HG02763 (cell line): ENCODE data around the gene OTP.

Experiments
- ATAC-seq: cut with Tn5 transposase; IDR thresholded peaks from one replicate; pipeline ENCODE4 v1.9.1; 2021; ENCODE audit warnings: mild to moderate bottlenecking, moderate library complexity; ENCODE audit not compliant: unreplicated experiment

The OTP gene

DNA sequence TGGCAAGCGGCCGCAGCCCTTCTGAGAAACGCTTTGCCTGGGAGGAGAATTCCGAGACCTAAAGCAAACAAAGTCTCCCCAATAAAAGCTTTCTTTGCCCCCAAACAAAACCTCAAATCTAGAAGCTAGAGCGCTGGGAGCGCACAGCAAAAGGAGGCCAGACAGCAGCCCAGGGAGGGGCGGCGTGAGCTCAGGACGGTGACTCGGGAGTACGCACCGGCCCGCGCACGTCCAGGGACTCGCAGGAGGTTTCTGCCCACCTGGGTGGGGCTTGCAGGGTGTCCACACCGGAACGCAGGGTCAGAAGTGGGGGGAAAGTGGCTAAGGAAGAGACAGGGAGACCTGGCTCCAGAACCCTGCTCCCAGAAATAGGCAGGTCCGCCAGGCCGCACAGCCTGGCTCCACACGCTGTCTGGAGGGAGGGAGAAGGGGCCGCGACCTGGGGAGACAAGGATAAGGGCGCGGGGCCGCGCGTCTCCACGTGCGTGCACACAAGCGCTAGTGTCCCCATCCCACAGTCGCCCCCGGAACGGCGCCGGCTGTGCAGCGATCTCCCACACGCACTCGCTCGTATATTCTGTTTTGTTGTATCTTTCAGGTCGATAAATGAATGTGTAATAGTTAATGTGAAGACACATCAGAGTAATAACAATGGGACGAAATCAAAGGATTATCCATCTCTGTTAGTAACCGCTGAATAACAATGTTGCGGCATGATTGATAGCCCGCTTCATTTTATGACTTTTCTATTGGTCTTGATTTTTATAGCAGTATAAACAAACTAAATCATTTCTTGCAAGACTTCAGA is 2.3 kb upstream of the OTP start:
- no peak for ATAC-seq

DNA sequence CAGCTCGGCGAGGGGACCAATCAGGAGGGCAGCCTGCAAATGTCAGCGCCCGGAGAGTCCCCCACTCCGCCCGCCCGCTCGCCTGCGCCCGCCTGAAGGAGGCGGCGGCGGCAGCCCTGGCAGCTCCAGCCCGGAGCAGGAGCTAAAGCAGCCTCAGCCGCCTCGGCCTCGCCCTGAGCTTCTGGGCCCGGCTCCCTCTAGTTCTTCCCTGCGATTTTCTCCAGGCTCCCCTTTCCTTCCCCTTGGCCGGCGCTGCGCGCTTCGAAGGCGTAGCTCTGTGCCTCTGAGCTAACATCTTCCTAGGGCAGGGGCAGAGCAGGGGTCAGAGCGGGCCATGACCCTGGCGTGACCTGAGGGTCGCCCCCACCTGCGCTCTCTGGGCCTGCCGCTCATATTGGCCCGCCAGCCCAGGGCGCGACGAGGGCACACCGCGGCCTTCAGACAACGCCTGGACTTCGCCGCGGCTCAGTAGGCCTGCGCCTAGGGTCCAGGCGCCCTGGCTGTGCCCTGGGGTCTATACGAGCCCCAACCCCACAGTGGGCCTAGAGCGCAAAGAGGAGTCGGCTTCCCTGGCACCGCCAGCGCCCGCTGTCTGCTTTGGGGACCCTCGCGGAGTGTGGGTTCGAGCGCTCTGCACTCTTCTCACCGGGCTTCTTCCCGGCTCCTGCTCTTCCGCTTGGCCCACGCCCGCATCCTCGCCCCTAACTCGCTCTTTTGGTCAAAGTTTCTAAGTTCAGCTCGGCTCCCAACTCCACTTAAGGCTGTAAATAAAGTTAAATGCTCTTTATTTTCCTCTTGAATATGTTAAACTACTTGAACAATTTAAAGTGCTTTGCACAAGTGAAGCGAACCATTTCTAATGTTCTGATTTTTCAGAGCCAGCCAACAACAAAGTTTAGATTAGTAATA is 504 bp upstream of the OTP start:
- ATAC-seq: no peak

DNA sequence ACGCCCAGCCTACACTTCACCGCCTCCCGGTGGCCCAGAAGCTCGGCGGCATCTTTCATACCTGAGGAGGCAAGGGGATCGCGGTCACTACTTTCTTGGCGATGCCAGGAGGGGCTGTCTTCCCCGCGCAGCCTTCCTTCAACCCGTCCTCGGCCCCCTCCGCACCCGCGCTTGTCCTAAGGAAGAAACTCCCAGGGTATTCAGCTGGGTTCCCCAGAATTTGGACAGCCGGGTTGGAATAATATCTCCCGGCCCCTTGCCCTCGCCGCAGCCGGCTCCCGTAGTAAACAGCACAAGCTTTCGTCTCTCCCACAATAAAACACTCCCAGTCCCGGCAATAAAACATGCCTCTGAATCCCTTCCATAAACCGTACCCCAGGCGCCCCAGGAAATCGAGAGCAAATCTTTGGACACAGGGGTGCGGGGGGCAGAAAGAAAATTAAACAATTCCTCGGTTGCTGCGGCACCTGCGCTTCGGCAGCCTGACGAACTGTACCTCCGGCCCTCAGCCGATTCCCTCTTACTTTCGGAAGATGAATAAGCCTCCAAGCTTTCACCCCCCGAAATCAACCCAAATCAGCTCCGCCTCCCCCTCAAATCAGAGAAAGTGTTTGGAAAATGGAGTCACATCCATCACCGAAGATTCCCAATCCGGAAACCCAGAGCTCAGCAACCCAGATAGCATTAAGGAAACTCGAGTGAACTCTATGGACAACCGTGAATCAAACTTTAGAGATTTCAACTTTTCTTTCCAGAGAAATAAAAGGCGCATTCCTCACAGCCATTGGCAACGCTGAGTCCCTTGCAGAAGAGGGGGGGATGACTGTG is 1.1 kb downstream of the OTP start:
- ATAC-seq: no peak

DNA sequence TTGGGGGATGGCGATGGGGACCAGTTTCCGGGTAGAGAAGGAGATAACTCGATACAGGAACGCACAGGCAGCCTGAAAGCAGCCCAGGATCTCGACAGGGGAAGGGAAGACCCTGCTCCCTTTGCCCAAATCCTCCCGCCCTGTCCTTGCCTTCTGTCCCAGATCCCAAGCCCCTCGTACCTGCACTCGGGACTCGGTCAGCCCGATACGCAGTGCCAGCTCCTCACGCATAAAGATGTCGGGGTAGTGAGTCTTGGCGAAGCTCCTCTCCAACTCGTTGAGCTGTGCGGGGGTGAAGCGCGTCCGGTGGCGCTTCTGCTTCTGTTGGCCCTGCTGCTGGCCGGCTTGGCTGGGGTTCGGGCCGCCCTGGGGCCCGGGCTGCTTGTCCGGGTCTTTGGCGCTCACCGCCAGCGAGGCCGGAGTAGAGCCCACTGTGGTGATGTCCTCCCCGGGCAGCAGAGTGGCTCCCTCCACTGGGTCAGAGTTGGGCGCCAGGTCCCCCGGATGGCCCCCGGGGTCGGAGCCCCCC is 1.8 kb downstream of the OTP start:
- no peak for ATAC-seq

DNA sequence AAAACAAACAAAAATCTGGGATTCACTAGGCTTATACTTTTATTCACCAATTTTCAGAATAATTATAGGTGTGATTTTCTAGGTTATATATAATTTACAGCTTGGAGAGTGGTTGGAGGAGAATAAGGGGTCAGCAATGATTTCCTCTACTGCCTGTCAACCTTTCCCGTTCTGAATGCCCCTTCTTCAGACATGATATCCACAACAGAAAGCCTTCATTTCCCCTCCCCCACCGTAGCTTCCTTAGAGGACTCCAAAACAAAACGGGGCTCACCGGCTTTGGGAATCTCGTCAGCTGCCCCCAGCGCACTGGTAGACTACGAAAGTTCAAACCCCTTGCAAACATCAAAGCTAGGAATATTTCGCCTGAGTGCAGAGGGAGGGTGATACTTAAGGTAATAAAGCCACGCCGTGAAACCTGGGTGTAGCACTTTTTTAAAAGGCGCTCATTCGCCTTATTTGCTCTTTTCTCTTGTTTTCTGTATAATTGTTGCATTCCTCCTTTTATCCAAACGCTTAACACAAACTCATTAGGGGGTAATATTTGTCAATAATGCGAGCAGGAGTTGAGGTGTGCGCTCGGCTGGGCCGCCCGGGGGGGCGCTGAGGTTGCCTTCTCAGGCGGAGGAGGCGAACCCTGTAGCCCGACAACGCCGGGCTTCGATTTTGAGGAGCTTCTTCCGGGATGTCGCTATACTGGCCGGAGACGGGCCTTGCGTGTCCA is 2.4 kb downstream of the OTP start:
- no peak for ATAC-seq

DNA sequence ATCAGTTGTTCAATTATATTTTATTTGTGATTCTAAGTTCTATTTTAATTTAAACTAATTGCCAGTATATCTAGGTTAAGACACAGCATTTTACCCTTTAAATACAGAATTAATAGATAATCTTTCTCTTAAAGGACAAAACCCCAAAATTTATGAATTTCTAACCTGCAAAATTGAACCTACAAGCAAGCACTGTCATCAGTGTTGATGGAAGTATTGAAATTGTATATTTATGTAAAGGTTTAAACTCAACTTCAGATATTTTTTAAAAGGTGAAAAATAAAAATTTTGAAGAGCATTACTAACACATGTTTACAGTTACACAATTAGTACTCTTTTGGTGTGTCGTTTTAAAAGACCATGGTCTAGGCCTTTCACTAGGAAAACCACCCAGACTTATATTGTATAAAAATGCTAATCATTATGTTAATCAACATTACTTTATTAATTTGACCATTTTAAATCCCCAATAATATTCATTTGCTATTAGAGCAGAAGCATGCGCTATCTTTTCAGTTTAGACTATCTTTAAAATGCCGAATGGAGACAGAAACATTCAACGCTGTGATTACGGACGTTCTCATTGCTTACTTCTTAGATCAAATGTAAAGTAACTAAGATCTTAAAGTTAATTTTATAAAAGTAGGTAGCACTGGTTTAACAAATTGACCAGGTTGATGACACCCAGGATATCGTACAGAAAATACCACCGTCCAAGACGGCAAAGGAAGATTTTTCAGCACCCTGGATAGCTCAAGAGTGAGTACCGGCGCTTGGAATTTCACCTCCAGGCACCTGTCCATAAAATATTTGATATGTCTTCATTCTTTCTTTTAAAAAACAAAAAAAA is 3.2 kb downstream of the OTP start:
- ATAC-seq: no peak

DNA sequence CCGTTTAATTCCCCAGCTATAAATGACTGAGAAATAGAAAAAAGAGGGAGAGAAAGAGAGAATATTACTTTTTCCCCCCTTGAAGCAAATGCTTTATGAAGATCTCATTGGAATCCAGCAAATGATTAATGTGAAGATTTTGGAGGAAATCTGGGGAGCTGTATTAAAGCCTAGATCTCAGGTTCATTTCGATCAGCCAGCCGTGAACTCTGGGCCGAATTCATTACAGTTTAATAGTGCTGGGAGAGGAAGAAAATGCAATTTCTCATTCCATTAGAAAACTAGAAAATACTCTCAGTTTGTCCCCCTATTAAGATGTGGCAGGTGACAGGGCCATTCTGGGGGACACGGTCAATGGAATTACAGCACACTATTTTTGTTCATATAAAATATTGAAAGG is 4.8 kb downstream of the OTP start:
- ATAC-seq: no peak

DNA sequence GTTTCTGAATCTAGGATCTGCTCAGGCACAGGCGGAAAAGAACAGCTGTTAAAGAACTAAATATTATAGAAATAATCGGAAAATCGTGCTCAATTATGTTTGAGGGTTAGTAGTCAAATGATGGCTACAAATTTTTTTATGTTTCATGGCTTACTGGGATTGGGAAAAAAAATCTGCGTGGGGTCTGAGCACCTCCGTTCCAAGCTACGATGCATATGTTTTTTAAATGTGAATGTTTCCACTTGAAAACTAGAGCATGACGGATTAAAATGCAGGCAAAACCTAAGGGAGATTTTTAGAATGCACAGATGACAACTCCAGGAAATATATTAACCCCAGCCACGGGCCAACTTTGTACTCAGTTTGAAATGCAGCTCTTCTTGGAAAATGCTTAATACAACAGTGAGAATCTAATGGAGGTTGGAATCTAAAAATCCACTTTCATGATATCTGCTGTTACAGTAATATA is 5.3 kb downstream of the OTP start:
- ATAC-seq: no peak

DNA sequence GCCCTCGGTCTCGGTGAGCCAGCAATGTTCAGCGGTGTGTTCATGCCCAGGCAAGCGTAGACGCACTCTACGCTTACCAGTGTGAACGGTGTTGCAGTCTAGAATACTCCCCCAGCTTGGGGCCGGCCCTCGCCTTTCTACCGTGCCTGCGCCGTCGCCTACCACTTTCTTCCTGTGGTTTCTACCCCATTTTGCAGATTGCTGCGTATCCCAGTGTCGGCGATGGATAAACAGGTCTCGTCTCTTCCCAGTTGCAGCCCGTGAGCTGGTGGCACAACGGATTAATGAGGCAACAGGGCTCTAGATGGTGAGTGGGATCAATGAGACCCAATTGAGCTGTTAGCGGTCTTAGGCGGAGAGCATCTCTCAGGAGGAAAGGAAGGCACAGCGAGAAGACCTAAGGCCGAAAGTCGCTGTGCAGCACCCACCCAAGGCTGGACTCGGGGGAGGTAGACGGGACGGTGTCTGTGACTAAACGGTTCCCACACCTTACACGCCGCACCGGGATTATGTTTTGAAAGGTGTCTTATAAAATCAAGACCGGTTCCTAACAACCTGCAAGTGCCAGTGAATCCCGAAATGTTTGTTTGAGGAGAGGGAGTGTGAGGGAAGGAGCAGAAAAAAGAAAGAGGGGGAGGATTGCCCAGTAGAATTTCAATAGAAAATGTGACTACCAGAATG is 5.8 kb downstream of the OTP start:
- ATAC-seq: no peak

DNA sequence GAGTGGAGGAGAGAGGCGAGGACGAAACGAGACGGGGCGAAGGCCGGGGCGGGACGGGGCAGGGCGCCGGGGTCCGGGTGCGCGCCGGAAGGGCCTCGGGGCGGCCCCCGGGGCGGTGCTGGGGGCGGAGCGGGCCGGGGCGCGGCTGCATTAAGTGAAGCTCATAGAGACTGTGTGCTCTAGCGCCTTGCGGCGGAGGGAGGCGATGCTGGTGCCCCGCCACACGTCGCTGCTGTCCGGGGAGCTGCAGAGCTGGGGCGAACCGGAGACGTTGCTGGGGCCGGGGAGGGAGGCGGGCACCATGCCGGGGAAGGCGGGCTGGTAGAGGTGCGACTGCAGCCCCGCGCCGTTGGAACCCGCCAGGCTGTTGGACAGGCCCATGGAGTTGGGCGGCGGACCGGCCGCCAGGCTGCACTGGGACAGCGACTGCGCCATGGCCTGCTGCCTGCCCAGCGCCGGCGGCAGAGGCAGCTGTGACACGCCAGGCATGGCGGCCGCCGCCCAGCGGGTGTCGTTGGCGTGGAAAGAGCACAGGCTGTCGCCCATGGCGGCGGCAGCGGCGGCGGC is 8.3 kb downstream of the OTP start:
- peak; percentile 75 for ATAC-seq

DNA sequence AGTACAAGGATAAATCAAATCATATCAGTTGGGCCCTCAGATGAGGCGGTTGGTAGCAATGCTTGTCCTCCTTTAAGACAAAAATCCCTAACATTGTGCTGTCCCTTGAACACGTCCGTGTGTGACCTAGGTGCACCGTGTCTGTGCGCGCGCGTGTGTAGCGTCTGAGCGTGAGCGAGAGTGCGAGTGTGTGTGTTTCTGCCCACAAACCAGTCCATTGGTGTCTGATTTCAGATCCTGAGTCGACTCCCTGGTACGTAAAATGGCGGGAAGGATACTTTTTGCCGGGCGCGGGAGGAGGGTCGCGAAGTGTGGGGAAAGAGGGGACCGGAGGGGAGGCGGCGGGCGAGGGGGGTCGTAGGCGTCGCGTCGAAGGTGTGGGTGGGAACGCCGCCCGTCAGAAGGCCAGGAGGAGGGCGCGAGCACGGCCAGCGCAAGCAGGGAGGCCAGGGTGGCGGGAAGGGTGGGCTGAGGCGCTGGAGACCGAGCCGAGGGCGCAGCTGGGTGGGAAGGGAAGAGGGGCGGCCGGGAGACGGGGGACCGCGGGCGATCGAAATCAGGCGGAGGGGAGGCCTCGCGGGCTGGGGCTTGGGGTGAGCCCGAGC is 8.9 kb downstream of the OTP start:
- no peak for ATAC-seq

DNA sequence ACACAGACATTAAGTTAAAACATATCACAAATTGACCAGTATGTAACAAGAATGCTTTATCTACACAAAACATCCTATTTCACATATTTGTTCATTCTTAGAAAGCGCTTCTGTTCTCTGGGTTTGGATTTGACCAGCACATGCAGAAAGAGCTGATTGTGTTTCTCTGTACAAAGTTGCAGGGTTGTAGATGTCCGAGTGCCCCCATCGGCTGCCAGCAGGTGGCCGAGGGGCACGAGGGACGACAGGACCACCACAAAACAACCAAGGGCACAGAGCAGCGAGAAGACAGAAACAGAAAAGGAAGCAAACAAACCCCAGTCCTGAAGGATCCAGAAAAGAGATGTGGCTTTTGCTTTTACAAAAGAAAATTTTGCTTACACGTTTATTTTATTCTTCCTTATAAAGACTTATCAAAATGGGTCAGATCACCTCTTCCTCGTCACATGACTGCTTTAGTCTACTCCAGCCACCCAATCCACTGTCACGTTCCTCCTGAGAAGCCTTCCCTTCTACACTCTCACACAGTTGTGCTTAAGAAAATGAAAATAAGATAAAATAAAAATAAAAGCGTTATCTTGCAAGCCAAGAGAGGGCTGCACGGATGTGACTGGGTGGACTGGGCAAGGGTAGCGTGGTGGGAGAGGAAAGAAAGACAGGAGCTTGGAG is 9.5 kb downstream of the OTP start:
- no peak for ATAC-seq

DNA sequence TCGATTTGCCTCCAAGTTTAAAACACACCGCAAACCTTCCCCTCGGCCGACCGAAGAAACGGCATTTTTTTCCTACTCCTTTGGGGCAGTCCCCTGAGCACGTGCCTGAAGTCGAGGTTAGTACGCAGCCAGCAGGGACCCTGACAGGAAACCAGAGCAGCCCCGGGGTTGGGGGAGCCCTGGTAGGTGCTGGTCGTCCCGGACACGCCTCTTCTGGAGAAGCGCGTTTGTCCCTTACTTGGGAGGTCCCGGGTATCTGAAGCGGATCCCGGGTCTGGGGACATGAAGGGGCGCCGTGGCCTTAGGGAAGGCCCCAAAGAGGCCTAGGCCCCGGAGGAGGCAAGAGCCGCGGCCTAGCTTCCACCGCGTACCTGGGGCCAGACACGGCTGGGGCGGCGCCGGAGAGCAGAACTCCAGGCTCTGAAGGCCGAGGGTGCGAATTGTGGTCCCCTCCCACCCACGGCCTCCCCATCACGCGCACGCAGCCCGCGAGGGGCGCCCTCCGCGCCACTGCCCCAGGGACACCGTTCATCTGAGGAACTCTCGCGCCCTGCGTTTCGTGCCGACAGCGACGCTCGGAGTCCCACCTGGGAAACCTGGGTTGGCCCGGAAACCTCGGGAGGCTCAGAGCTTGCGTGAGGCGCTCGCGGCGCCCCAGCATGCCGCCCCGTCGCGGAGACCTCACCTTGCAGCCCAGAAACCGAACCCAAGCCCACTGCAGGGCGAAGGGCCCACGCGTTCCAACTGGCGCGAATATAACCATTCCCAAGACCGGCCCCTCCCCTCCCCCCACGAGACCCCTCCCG is 10.4 kb downstream of the OTP start:
- ATAC-seq: no peak

DNA sequence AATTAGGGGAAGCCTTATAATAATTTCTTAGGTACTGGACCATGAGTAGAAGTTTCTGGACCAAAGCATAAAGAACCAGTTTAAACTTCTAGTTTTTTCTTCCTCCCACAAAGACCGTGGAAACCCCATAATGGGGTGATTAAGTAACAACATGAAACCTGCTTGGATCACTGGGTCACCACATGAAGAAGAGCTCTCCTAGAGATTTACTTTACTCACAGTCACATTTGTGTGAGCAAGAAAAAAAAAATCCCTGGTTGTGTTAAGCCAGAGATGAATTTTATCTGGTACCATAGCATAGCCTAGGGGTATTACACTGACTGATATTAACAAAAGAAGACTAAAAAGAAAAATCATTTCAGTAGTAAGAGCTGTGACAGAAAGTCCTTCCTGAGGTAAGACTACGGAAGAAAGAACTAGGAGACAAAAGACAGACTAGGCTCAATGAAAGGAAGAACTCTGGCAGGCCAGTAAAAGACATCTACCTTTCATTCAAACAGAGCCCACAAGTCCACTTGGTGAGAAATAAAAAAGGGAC is 15.2 kb downstream of the OTP start:
- ATAC-seq: no peak

DNA sequence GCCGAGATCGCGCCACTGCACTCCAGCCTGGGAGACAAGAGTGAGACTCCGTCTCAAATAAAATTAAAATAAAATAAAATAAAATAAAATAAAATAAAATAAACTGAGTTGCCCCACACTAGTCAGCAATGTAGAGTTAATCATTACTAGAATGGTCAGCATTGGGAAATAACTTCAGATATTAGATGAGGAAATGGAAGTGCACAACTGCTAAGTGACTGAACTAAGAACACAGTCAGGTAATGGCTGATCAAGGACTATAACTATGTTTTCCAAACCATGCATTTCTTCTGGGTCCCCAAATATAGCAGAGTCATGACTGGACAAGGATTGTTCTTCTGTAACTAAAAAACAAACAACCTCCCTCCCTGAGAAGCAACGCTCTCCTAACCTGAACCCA is 17.1 kb downstream of the OTP start:
- no peak for ATAC-seq

DNA sequence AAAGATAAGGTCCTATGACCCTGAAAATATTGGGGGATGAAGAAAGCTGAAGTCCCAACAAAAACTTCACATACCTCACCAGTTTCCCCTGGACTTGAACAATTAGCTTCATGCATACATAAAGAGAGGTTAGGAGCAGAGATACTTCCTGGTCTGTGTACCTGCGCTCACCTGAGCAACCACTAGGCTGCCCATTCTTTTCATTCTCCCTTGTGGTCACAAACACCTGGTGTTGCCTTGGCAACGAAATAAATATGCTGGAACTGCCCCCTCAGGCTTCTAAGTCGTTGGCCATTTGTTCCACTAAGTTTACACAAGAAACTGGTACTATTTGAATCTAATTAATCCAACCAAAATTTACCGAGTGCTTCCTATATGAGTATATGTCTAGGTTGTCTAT is 18.1 kb downstream of the OTP start:
- ATAC-seq: no peak
